HL-60 (cell line): ENCODE results near the gene GRID2.

Experiments used
- CTCF ChIP-seq: IDR thresholded peaks from one replicate; pipeline ENCODE4 v1.5.1; 2011; ENCODE audit warnings: low read length, control low read depth, inconsistent platforms; ENCODE audit not compliant: insufficient read depth
- GABPA ChIP-seq: IDR thresholded peaks from 2 replicates; pipeline ENCODE4 v1.6.1; 2012; ENCODE audit warnings: low read depth
- POLR2AphosphoS5 ChIP-seq: IDR thresholded peaks from 2 replicates; pipeline ENCODE4 v1.6.1; 2012; ENCODE audit warnings: low read depth
- REST ChIP-seq: IDR thresholded peaks from 2 replicates; pipeline ENCODE4 v1.6.1; 2012; ENCODE audit warnings: low read depth; ENCODE audit not compliant: insufficient replicate concordance
- SPI1 ChIP-seq: IDR thresholded peaks from 2 replicates; pipeline ENCODE4 v1.6.1; 2012; ENCODE audit warnings: low read depth, mild to moderate bottlenecking, borderline replicate concordance

GRCh38 chr4:93646233-93646930 is 1342.6 kb downstream of the GRID2 start:
- no peak for TF ChIP-seq CTCF
- no peak for TF ChIP-seq REST
- TF ChIP-seq POLR2AphosphoS5, result no peak
- no peak for TF ChIP-seq SPI1
- no peak for TF ChIP-seq GABPA
